Gastrocnemius medialis (tissue), 4 donors: ENCODE results near the gene ZNF425.

Experiments used
- CTCF ChIP-seq, 5 experiments: fragments of 450-650 bp in 3 of 5; fragments of 200-600 bp in 2 of 5; sonication (generic) in 2 of 5; IDR thresholded peaks in 4 of 5; conservative IDR thresholded peaks in 1 of 5; 1 replicate in 4 of 5; 2 replicates in 1 of 5; pipeline ENCODE4 v1.5.1; 2016 to 2019; ENCODE audit warnings: antibody characterized with exemption in 5 of 5, mild to moderate bottlenecking in 3 of 5, moderate library complexity in 3 of 5
- POLR2A ChIP-seq, 2 donors: fragments of 450-650 bp; IDR thresholded peaks; one replicate each; pipeline ENCODE4 v1.6.1; 2017; ENCODE audit warnings: antibody characterized with exemption in 2 of 2, mild to moderate bottlenecking in 2 of 2, moderate library complexity in 2 of 2

GRCh38 chr7:149109969-149110368 is 16.2 kb downstream of the ZNF425 start:
- TF ChIP-seq CTCF (IDR thresholded peaks at IDR 0.05 in 4 of 5, conservative IDR thresholded peaks at IDR 0.05 in 1 of 5) = no peak
- TF ChIP-seq POLR2A (IDR thresholded peaks at IDR 0.05) = no peak
